Measurements from ENCODE around the gene USP48. TPM values are rescaled to one million over a fixed set of nuclear protein-coding genes. Genes with fewer than 3 reads are reported as not detected.

USP48 gene
- total and polyA plus RNA-seq, 10 of the 15 experiments (the other 5 are each of a cell fraction or from before 2014, with no cell fraction given): 21.2 to 115 (median 75.5) TPM

GRCh38 chr1:21783679-21784603 is 992 bp upstream of the USP48 start (continued):
- TF ChIP-seq SIX5 (IDR thresholded peaks at IDR 0.05; ENCODE audit: low read depth, low read length, severe bottlenecking): peak; percentile 100
- no peak for TF ChIP-seq ZBTB11 (CRISPR knock-in tag; IDR thresholded peaks at IDR 0.05)
- TF ChIP-seq RAD51 (IDR thresholded peaks at IDR 0.05): no peak
- no peak for TF ChIP-seq MTA3 (IDR thresholded peaks at IDR 0.05; ENCODE audit: borderline replicate concordance, low read length)
- peak; percentile 22; the same call in 1 of the 2 replicates for TF ChIP-seq TBL1XR1 (IDR thresholded peaks at IDR 0.05; ENCODE audit: low read depth, low read length)
- no peak for TF ChIP-seq NBN (IDR thresholded peaks at IDR 0.05)
- TF ChIP-seq SMC3 (IDR thresholded peaks at IDR 0.05; ENCODE audit: borderline replicate concordance, low read length): no peak
- TF ChIP-seq ZSCAN29 (IDR thresholded peaks at IDR 0.05): no peak
- TF ChIP-seq SUPT20H (IDR thresholded peaks at IDR 0.05; ENCODE audit: borderline replicate concordance, control insufficient read depth, low read depth, low read length): no peak
- peak; percentile 87 for TF ChIP-seq YY1 (IDR thresholded peaks at IDR 0.05; ENCODE audit: low read depth, low read length)
- TF ChIP-seq IRF3 (IDR thresholded peaks at IDR 0.05): no peak
- TF ChIP-seq NR2C2 (IDR thresholded peaks at IDR 0.05; ENCODE audit: borderline replicate concordance, control insufficient read depth, insufficient read length, low read depth): no peak
- TF ChIP-seq IKZF2 (IDR thresholded peaks at IDR 0.05): peak in 1 of 2 experiments; percentile 8; a peak in 1 of 4 replicates
- no peak for TF ChIP-seq YBX1 (IDR thresholded peaks at IDR 0.05)
- no peak for TF ChIP-seq ZNF217 (IDR thresholded peaks at IDR 0.05)
- no peak for TF ChIP-seq CBFB (IDR thresholded peaks at IDR 0.05; ENCODE audit: low read depth)
- peak; percentile 54 for TF ChIP-seq MLLT1 (IDR thresholded peaks at IDR 0.05)
- no peak for TF ChIP-seq SMAD5 (IDR thresholded peaks at IDR 0.05; ENCODE audit: low read depth)
- no peak; the same call in 1 of the 2 replicates for TF ChIP-seq GABPA (IDR thresholded peaks at IDR 0.05; ENCODE audit: low read depth)
- no peak for TF ChIP-seq ETV6 (conservative IDR thresholded peaks at IDR 0.05 in 1 of 2, IDR thresholded peaks at IDR 0.05 in 1 of 2; ENCODE audit: borderline replicate concordance in 1 of 2, low read depth in 1 of 2)
- 0 out of 2 replicates have a peak, but pooled peaks have one; percentile 56 for TF ChIP-seq ELK1 (IDR thresholded peaks at IDR 0.05; ENCODE audit: low read depth, low read length)
- TF ChIP-seq SRF (IDR thresholded peaks at IDR 0.05; ENCODE audit: low read depth in 2 of 2, low read length in 2 of 2): 0 out of 4 replicates have a peak, but pooled peaks of 1 of the 2 experiments have one; percentile 30
- TF ChIP-seq EZH2 (IDR thresholded peaks at IDR 0.05; ENCODE audit: borderline replicate concordance, control insufficient read depth, low read depth, low read length): no peak

All from GM12878 (cell line).